ENCODE results near the gene ELANE. TPM values are rescaled to one million over a fixed set of nuclear protein-coding genes. Genes with fewer than 3 reads are reported as not detected.

Gene ELANE
- total RNA-seq, 1 donor: 0.63 TPM

GRCh38 chr19:900302-901111 is 48.4 kb downstream of the ELANE start:
- no peak overlapping the region for H3K4me3 ChIP-seq (ENCODE audit: low read length)
- H3K9me3 ChIP-seq (ENCODE audit: low read depth, low read length): no peaks in the 10 kb centered on the region
- H3K4me1 ChIP-seq (ENCODE audit: insufficient read depth, low read length): peaks cover 5% of the 10 kb centered on the region
- H3K27me3 ChIP-seq (ENCODE audit: insufficient read depth, low read length): no peaks in the 10 kb centered on the region

- Histone ChIP-seq H3K9me3 (ENCODE audit: low read depth, low read length) (no peaks in the 10 kb centered on the region), H3K4me3 (ENCODE audit: low read length) (no peak overlapping the region), H3K27me3 (ENCODE audit: insufficient read depth, low read length) (no peaks in the 10 kb centered on the region), H3K4me1 (ENCODE audit: insufficient read depth, low read length) (peaks cover 14% of the 10 kb centered on the region)
Observed at GRCh38 chr19:901216-902092, 49.4 kb downstream of the ELANE start.

- Histone ChIP-seq H3K27me3 (ENCODE audit: insufficient read depth, low read length) (no peaks in the 10 kb centered on the region), H3K9me3 (ENCODE audit: low read depth, low read length) (no peaks in the 10 kb centered on the region), H3K4me1 (ENCODE audit: insufficient read depth, low read length) (peaks cover 20% of the 10 kb centered on the region), H3K4me3 (ENCODE audit: low read length) (no peak overlapping the region)
Observed at GRCh38 chr19:902093-902370, 49.9 kb downstream of the ELANE start.

- H3K9me3 ChIP-seq (ENCODE audit: low read depth, low read length): no peaks in the 10 kb centered on the region
- no peak overlapping the region for H3K4me3 ChIP-seq (ENCODE audit: low read length)
- peaks cover 26% of the 10 kb centered on the region for H3K4me1 ChIP-seq (ENCODE audit: insufficient read depth, low read length)
- no peaks in the 10 kb centered on the region for H3K27me3 ChIP-seq (ENCODE audit: insufficient read depth, low read length)
Observed at GRCh38 chr19:902446-903226, 50.5 kb downstream of the ELANE start.

- Histone ChIP-seq H3K4me1 (ENCODE audit: insufficient read depth, low read length) (peaks cover 33% of the 10 kb centered on the region), H3K9me3 (ENCODE audit: low read depth, low read length) (no peaks in the 10 kb centered on the region), H3K4me3 (ENCODE audit: low read length) (no peak overlapping the region), H3K27me3 (ENCODE audit: insufficient read depth, low read length) (no peaks in the 10 kb centered on the region)
Observed at GRCh38 chr19:903266-903797, 51.2 kb downstream of the ELANE start.

- Histone ChIP-seq H3K27me3 (ENCODE audit: insufficient read depth, low read length) (no peaks in the 10 kb centered on the region), H3K9me3 (ENCODE audit: low read depth, low read length) (no peaks in the 10 kb centered on the region), H3K4me3 (ENCODE audit: low read length) (no peak overlapping the region), H3K4me1 (ENCODE audit: insufficient read depth, low read length) (peaks cover 45% of the 10 kb centered on the region)
Observed at GRCh38 chr19:904545-904944, 52.4 kb downstream of the ELANE start.

Other genes starting within 250 kb of the ELANE start
- 16.8 TPM for gene POLRMT, start 218.8 kb upstream of the ELANE start, total RNA-seq
- gene FGF22, start 212.4 kb upstream of the ELANE start, total RNA-seq: 0.10 TPM
- 80.6 TPM for gene RNF126, start 189.1 kb upstream of the ELANE start, total RNA-seq
- 0.73 TPM for gene FSTL3, start 175.9 kb upstream of the ELANE start, total RNA-seq
- gene PRSS57, start 156.9 kb upstream of the ELANE start, total RNA-seq: 5.4 TPM
- gene PALM, start 143.4 kb upstream of the ELANE start, total RNA-seq: not detected
- gene MISP, start 101.2 kb upstream of the ELANE start, total RNA-seq: not detected
- 109 TPM for gene PTBP1, start 54.9 kb upstream of the ELANE start, total RNA-seq
- not detected for gene PLPPR3, start 30.3 kb upstream of the ELANE start, total RNA-seq
- 0.31 TPM for gene AZU1, start 24.5 kb upstream of the ELANE start, total RNA-seq
- 0.31 TPM for gene PRTN3, start 11.3 kb upstream of the ELANE start, total RNA-seq
- 148 TPM for gene CFD, start 7.4 kb downstream of the ELANE start, total RNA-seq
- gene MED16, start 40.9 kb downstream of the ELANE start, total RNA-seq: 15.2 TPM
- gene RNU6-9, start 41.2 kb downstream of the ELANE start, total RNA-seq: not detected
- 134 TPM for gene R3HDM4, start 60.9 kb downstream of the ELANE start, total RNA-seq
- gene KISS1R, start 65.0 kb downstream of the ELANE start, total RNA-seq: 0.10 TPM
- gene ARID3A, start 73.7 kb downstream of the ELANE start, total RNA-seq: 8.0 TPM
- gene WDR18, start 132.0 kb downstream of the ELANE start, total RNA-seq: 15.1 TPM
- 0.21 TPM for gene GRIN3B, start 148.1 kb downstream of the ELANE start, total RNA-seq
- 83.0 TPM for gene TMEM259, start 168.8 kb downstream of the ELANE start, total RNA-seq
- gene RNU6-2, start 169.2 kb downstream of the ELANE start, total RNA-seq: not detected
- 152 TPM for gene CNN2, start 174.3 kb downstream of the ELANE start, total RNA-seq
- gene ABCA7, start 187.8 kb downstream of the ELANE start, total RNA-seq: 28.2 TPM
- gene ARHGAP45, start 214.9 kb downstream of the ELANE start, total RNA-seq: 261 TPM
- 48.9 TPM for gene POLR2E, start 243.1 kb downstream of the ELANE start, total RNA-seq